ENCODE measurements around the gene ZBTB1. TPM values are rescaled to one million over a fixed set of nuclear protein-coding genes. Genes with fewer than 3 reads are reported as not detected.

The ZBTB1 gene
- total RNA-seq, 1 experiment from 2014 or later: 37.8 TPM

GRCh38 chr14:64554556-64554955 is 50.0 kb downstream of the ZBTB1 start:
- Histone ChIP-seq H3K18ac (ENCODE audit: insufficient read length, low read depth, low read length) (no peak overlapping the region), H3K79me1 (ENCODE audit: insufficient read depth, low read depth, low read length, poor library complexity, severe bottlenecking) (no peaks in the 10 kb centered on the region), H3T11ph (ENCODE audit: low read length) (no peak overlapping the region), H2BK5ac (ENCODE audit: insufficient read length, low read length) (no peak overlapping the region), H3K14ac (ENCODE audit: insufficient read depth, low read length) (no peak overlapping the region), H4K91ac (ENCODE audit: insufficient read length, low read depth, low read length) (no peak overlapping the region), H3K9ac (ENCODE audit: extremely low read depth, insufficient read length, low read length) (no peak overlapping the region), H3K4me2 (ENCODE audit: insufficient read depth, insufficient read length, low read length) (no peak overlapping the region), H3K56ac (ENCODE audit: insufficient read length, low read depth, low read length) (no peak overlapping the region), H2AFZ (ENCODE audit: low read length) (no peak overlapping the region), H2BK15ac (ENCODE audit: low read depth, low read length) (no peak overlapping the region), H3K4me1 (ENCODE audit: insufficient read depth, low read length) (no peaks in the 10 kb centered on the region), H3K79me2 (ENCODE audit: insufficient read depth, low read length) (no peaks in the 10 kb centered on the region), H3K9me3 (ENCODE audit: control insufficient read depth, low read depth, low read length) (no peaks in the 10 kb centered on the region), H3K23me2 (ENCODE audit: insufficient read length, low read depth, low read length, poor library complexity, severe bottlenecking) (peaks cover 2% of the 10 kb centered on the region), H4K8ac (replicated peaks; ENCODE audit: insufficient read length, low read depth, low read length) (no peak overlapping the region), H2AK5ac (ENCODE audit: insufficient read length, low read length) (no peak overlapping the region), H3K27me3 (ENCODE audit: insufficient read depth, low read length) (no peaks in the 10 kb centered on the region; the same call in 1 of the 2 replicates), H3K23ac (ENCODE audit: insufficient read length, low read depth, low read length) (no peak overlapping the region), H4K5ac (ENCODE audit: insufficient read length, low read depth, low read length) (no peak overlapping the region), H4K20me1 (ENCODE audit: control insufficient read depth, insufficient read depth, insufficient read length) (no peaks in the 10 kb centered on the region), H2BK120ac (ENCODE audit: low read depth, low read length, poor library complexity, severe bottlenecking) (no peak overlapping the region), H2BK20ac (ENCODE audit: low read depth, low read length, poor library complexity, severe bottlenecking) (no peak overlapping the region), H3K4ac (ENCODE audit: low read depth, low read length) (no peak overlapping the region), H3K27ac (ENCODE audit: insufficient read length, low read depth, low read length) (no peak overlapping the region), H2BK12ac (ENCODE audit: insufficient read length, low read depth, low read length) (no peak overlapping the region)
- H3K9me3 Mint-ChIP-seq: no peaks in the 10 kb centered on the region
- H3K36me3 Mint-ChIP-seq (ENCODE audit: insufficient read depth in 1 of 3, low read depth in 3 of 3): no peaks in the 10 kb centered on the region
- DNase-seq: no peak
- peak overlapping the region in 1 of 3 experiments; percentile 25; a peak in 1 of 7 replicates for H3K27ac Mint-ChIP-seq
- H3K4me1 Mint-ChIP-seq: peaks cover 6 to 12% of the 10 kb centered on the region in 2 experiments; a peak in 3 of 4 replicates
- H3K4me3 Mint-ChIP-seq: no peak overlapping the region; a peak in 1 of 5 replicates
- WGBS (ENCODE audit: extremely low coverage, insufficient read length, low lambda C conversion rate): no CpG with 5 or more reads among the region's 4 CpGs
- peaks cover 12% of the 10 kb centered on the region for H3K27me3 Mint-ChIP-seq (ENCODE audit: low read depth)
- no peak for TF ChIP-seq CTCF (conservative IDR thresholded peaks at IDR 0.05)
